HepG2 (cell line): ENCODE results near the gene BAMBI. TPM values are rescaled to one million over a fixed set of nuclear protein-coding genes. Genes with fewer than 3 reads are reported as not detected.

ENCODE experiments used
- ATAC-seq: fragments of 200-7000 bp; cut with Tn5 transposase; 3 replicates; pipeline ENCODE4 v1.9.1; 2020; ENCODE audit warnings: mild to moderate bottlenecking, moderate library complexity
- BruUV-seq: library from RNA; stranded (reverse); fragments of 400-500 nt; replicated peaks from 2 replicates; lab custom pipeline; 2021; lab: Mats Ljungman, UMichigan
- CTCF ChIA-PET: fragments of 300-600 bp; formaldehyde crosslinking; extraction: SDS; loops from one replicate; lab custom pipeline; 2021; ENCODE audit warnings: low total read pairs, inconsistent platforms, low intra/inter-chr PET ratio; lab: Yijun Ruan, JAX
- POLR2A ChIA-PET: fragments of 350-600 bp; sonication (Branson Sonifier 250); formaldehyde crosslinking; loops from one replicate; lab custom pipeline; 2020; ENCODE audit warnings: antibody characterized with exemption, inconsistent platforms; lab: Yijun Ruan, JAX
- DNase-seq: peaks from one replicate; pipeline ENCODE4 v3.0.0-alpha.2; 2015; ENCODE audit warnings: low spot score
- FAIRE-seq: peaks from 3 replicates; lab custom pipeline; 2011; peaks lifted over from hg19 to GRCh38; lab: Jason Lieb, UNC
- H2AFZ ChIP-seq: one replicate; pipeline ENCODE4 v1.6.1; 2011; ENCODE audit warnings: low read length, inconsistent platforms
- H3K27ac ChIP-seq: fragments of 300-600 bp; 3 replicates; pipeline ENCODE4 v1.8.0; 2011; ENCODE audit warnings: mixed run types, mild to moderate bottlenecking, mixed read lengths, low read length, inconsistent platforms; ENCODE audit not compliant: insufficient read depth; ENCODE audit errors: extremely low read length
- H3K27me3 ChIP-seq, 2 experiments: fragments of 200-600 bp in 1 of 2; 2 replicates in 1 of 2; 3 replicates in 1 of 2; pipeline versions ENCODE4 v1.6.0 to v1.8.0; 2011; ENCODE audit warnings: low read length in 2 of 2, mild to moderate bottlenecking in 2 of 2, moderate library complexity in 2 of 2, inconsistent platforms in 1 of 2; ENCODE audit not compliant: insufficient read depth in 2 of 2, control insufficient read depth in 1 of 2
- H3K36me3 ChIP-seq, 2 experiments: fragments of 200-600 bp in 1 of 2; replicated peaks in 1 of 2; 2 replicates in 1 of 2; 3 replicates in 1 of 2; pipeline versions ENCODE4 v1.5.1 to v1.8.0; 2011; ENCODE audit warnings: low read length in 2 of 2, inconsistent platforms in 1 of 2; ENCODE audit not compliant: insufficient read depth in 2 of 2, control insufficient read depth in 1 of 2
- H3K4me1 ChIP-seq: 2 replicates; pipeline ENCODE4 v1.5.1; 2012; ENCODE audit warnings: low read length, inconsistent platforms; ENCODE audit not compliant: insufficient read depth
- H3K4me2 ChIP-seq: 2 replicates; pipeline ENCODE4 v1.6.0; 2011; ENCODE audit warnings: low read depth, low read length, inconsistent platforms
- H3K4me3 ChIP-seq, 3 experiments: fragments of 200-600 bp in 1 of 3; sonication (generic), shearing (Covaris generic) in 1 of 3; replicated peaks in 1 of 3; 2 replicates each; pipeline ENCODE4 v1.5.1; 2011 to 2016; ENCODE audit warnings: low read length in 3 of 3, inconsistent platforms in 2 of 3, low read depth in 2 of 3, mild to moderate bottlenecking in 2 of 3, control low read depth in 1 of 3, mixed read lengths in 1 of 3; ENCODE audit not compliant: insufficient read depth in 1 of 3
- H3K79me2 ChIP-seq: one replicate; pipeline ENCODE4 v1.6.1; 2011; ENCODE audit warnings: low read length, inconsistent platforms; ENCODE audit not compliant: insufficient read depth
- H3K9ac ChIP-seq: 2 replicates; pipeline ENCODE4 v1.6.0; 2011; ENCODE audit warnings: mild to moderate bottlenecking, low read depth, low read length, inconsistent platforms; ENCODE audit not compliant: insufficient read depth
- H3K9me3 ChIP-seq: 2 replicates; pipeline ENCODE4 v1.5.1; 2012; ENCODE audit warnings: mild to moderate bottlenecking, low read length
- H4K20me1 ChIP-seq: 2 replicates; pipeline ENCODE4 v1.6.0; 2011; ENCODE audit warnings: inconsistent platforms, mild to moderate bottlenecking, low read length, moderate library complexity; ENCODE audit not compliant: insufficient read depth
- FOSL2 ChIP-seq: sonication (generic); formaldehyde crosslinking; IDR thresholded peaks from 2 replicates; pipeline ENCODE4 v1.4.0; 2020; ENCODE audit warnings: missing genetic modification reagents
- HNRNPL ChIP-seq: fragments of 200-400 bp; formaldehyde crosslinking; IDR thresholded peaks from 2 replicates; pipeline ENCODE4 v1.6.1; 2017; ENCODE audit warnings: mild to moderate bottlenecking, low read depth, low read length
- MEIS2 ChIP-seq: sonication (generic); formaldehyde crosslinking; IDR thresholded peaks from 2 replicates; pipeline ENCODE4 v1.9.0; 2021; ENCODE audit warnings: mild to moderate bottlenecking, missing genetic modification reagents
- NKX3-1 ChIP-seq: sonication (generic); formaldehyde crosslinking; IDR thresholded peaks from 2 replicates; pipeline ENCODE4 v1.5.0; 2020; ENCODE audit warnings: missing genetic modification reagents
- NR1H2 ChIP-seq: sonication (generic); formaldehyde crosslinking; IDR thresholded peaks from 2 replicates; pipeline ENCODE4 v1.8.1; 2022; ENCODE audit warnings: low read depth, missing genetic modification reagents, borderline replicate concordance
- PPARG ChIP-seq: conservative IDR thresholded peaks from 2 replicates; pipeline ENCODE4 v1.6.1; 2016; ENCODE audit warnings: missing biosample characterization, missing genetic modification reagents
- SAP130 ChIP-seq: IDR thresholded peaks from 2 replicates; pipeline ENCODE4 v1.6.1; 2016; ENCODE audit warnings: low read depth
- SMAD1 ChIP-seq: sonication (generic); formaldehyde crosslinking; IDR thresholded peaks from 2 replicates; pipeline ENCODE4 v1.4.0; 2020; ENCODE audit warnings: missing genetic modification reagents, low read depth, mild to moderate bottlenecking, borderline replicate concordance
- SOX13 ChIP-seq, 3 experiments: fragments of 450-650 bp in 1 of 3; sonication (generic) in 1 of 3; formaldehyde crosslinking in 1 of 3; IDR thresholded peaks in 2 of 3; conservative IDR thresholded peaks in 1 of 3; 2 replicates each; pipeline versions ENCODE4 v1.5.0 to v1.6.1; 2016 to 2020; ENCODE audit warnings: antibody characterized with exemption in 1 of 3, mild to moderate bottlenecking in 1 of 3, missing compliant biosample characterization in 1 of 3, missing genetic modification reagents in 1 of 3, moderate library complexity in 1 of 3
- SRF ChIP-seq: IDR thresholded peaks from 2 replicates; pipeline ENCODE4 v1.6.1; 2011; ENCODE audit warnings: mild to moderate bottlenecking, low read depth, low read length, moderate library complexity
- SUZ12 ChIP-seq: fragments of 150-350 bp; IDR thresholded peaks from 2 replicates; pipeline ENCODE4 v1.6.1; 2014; ENCODE audit warnings: low read depth, low read length
- ZNF138 ChIP-seq: sonication (generic); formaldehyde crosslinking; IDR thresholded peaks from 2 replicates; pipeline ENCODE4 v1.5.0; 2020; ENCODE audit warnings: mild to moderate bottlenecking, low read depth, missing genetic modification reagents
- ZNF20 ChIP-seq: sonication (generic); formaldehyde crosslinking; IDR thresholded peaks from 2 replicates; pipeline ENCODE4 v1.4.0; 2020; ENCODE audit warnings: mild to moderate bottlenecking, moderate library complexity, missing genetic modification reagents
- ZNF230 ChIP-seq: sonication (generic); formaldehyde crosslinking; IDR thresholded peaks from 2 replicates; pipeline ENCODE4 v1.4.0; 2020; ENCODE audit warnings: mild to moderate bottlenecking, missing genetic modification reagents
- ZNF280B ChIP-seq: sonication (generic); formaldehyde crosslinking; IDR thresholded peaks from 2 replicates; pipeline ENCODE4 v1.5.0; 2020; ENCODE audit warnings: missing genetic modification reagents, mild to moderate bottlenecking, borderline replicate concordance
- ZNF501 ChIP-seq: sonication (generic); formaldehyde crosslinking; IDR thresholded peaks from 2 replicates; pipeline ENCODE4 v1.5.1; 2020; ENCODE audit warnings: mild to moderate bottlenecking, moderate library complexity, missing genetic modification reagents
- ZNF589 ChIP-seq: sonication (generic); formaldehyde crosslinking; conservative IDR thresholded peaks from 2 replicates; pipeline ENCODE4 v1.8.0; 2022; ENCODE audit warnings: mild to moderate bottlenecking, moderate library complexity, missing genetic modification reagents
- WGBS: methylation state at CpG from one replicate; pipeline ENCODE4 v1.1.6; 2017; ENCODE audit warnings: low lambda C conversion rate; 5-methylcytosine and 5-hydroxymethylcytosine counted together
- in situ Hi-C: cut with HindIII; loops from 2 replicates; pipeline ENCODE4 v1.10.0; 2017; ENCODE audit warnings: low pct_unique_long_range_greater_than_20kb; ENCODE audit not compliant: extremely low pct_ligation_motif_present
- intact Hi-C: fragments of 100-400 bp; cut with micrococcal nuclease; formaldehyde crosslinking; loops from one replicate; pipeline ENCODE4 v1.10.0; 2022; ENCODE audit not compliant: unreplicated experiment
- polyA plus RNA-seq, 8 experiments: library from polyadenylated mRNA; depleted of rRNA in 3 of 8; stranded (reverse) in 7 of 8; unstranded in 1 of 8; fragments of >200 nt; fragmentation: Illumina TruSeq in 4 of 8; extraction: Trizol in 4 of 8; gene quantifications; 2 replicates each; pipeline versions ENCODE4 v1.2.1 to v1.2.3, GENCODE V29; 2011 to 2016; ENCODE audit warnings: low read depth in 4 of 8, missing spikeins in 1 of 8, mixed read lengths in 1 of 8; ENCODE audit not compliant: insufficient read depth in 1 of 8
- total RNA-seq, 5 experiments: library from RNA; depleted of rRNA; stranded (reverse); fragments of >200 nt; fragmentation: Illumina TruSeq; extraction: Trizol; gene quantifications; 2 replicates each; pipeline ENCODE4 v1.2.3, GENCODE V29; 2016; ENCODE audit warnings: low read depth in 1 of 5
- TF ChIP-seq, protein P1 (sequence below): IDR thresholded peaks from 2 replicates; pipeline ENCODE4 v1.6.1; 2012; ENCODE audit warnings: low read length, improper control_type of control experiment
- TF ChIP-seq, protein P2 (sequence below): sonication (generic); formaldehyde crosslinking; IDR thresholded peaks from 2 replicates; pipeline ENCODE4 v1.4.0; 2020; ENCODE audit warnings: mild to moderate bottlenecking, missing genetic modification reagents

The BAMBI gene
- total and polyA plus RNA-seq, 2 of the 13 experiments (the other 11 are each of a cell fraction or from before 2014, with no cell fraction given), result 12.0 to 23.6 TPM

DNA sequence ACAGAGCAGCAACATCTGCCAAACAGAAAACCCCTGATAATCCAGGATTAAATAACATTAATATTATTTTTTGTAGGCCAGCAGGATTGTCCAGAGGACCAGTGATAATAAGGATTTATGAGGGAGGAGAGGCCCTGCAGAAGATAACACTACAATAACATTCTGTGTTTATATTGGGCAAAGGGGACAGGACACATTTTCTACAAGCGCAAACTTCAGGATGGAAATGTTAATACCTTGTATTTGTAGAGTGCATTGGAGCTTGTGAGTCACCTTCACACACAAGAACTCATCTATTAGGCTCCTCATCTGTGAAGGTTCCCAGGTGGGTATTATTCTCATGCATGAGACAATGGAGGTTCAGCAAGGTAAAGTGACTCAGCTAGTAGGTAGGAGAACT is 51.0 kb downstream of the BAMBI start:
- no peak; the same call in 2 of the 3 replicates for ATAC-seq
- no peak for FAIRE-seq
- no peak overlapping the region for H3K27ac ChIP-seq
- H3K4me1 ChIP-seq, result peaks cover 25% of the 10 kb centered on the region
- H3K79me2 ChIP-seq, result no peaks in the 10 kb centered on the region
- no peak overlapping the region for H3K9ac ChIP-seq
- WGBS, result 22% methylated on average over 1 of the region's 1 CpG
- no peaks in the 10 kb centered on the region for H3K9me3 ChIP-seq
- intact Hi-C loops (no loop called here), in situ Hi-C loops (no loop called here)
- no peak overlapping the region for H3K4me2 ChIP-seq
- H3K27me3 ChIP-seq, result no peaks in the 10 kb centered on the region
- no peak overlapping the region for H3K4me3 ChIP-seq
- no TSS peak for BruUV-seq
- POLR2A ChIA-PET, result no interaction called here
- H4K20me1 ChIP-seq, result no peaks in the 10 kb centered on the region
- CTCF ChIA-PET, result no interaction called here
- H3K36me3 ChIP-seq, result no peaks in the 10 kb centered on the region
- peak; percentile 68 for DNase-seq
- no peak overlapping the region for H2AFZ ChIP-seq
- TF ChIP-seq SAP130 (CRISPR knock-in tag) (0 out of 2 replicates have a peak, but pooled peaks have one; percentile 23), ZNF230 (CRISPR knock-in tag) (no peak), NKX3-1 (CRISPR knock-in tag) (no peak), ZNF501 (CRISPR knock-in tag) (no peak), HNRNPL (no peak), SMAD1 (CRISPR knock-in tag) (no peak), SRF (no peak), MEIS2 (CRISPR knock-in tag) (no peak), SOX13 (IDR thresholded peaks at IDR 0.05) (no peak), SOX13 (CRISPR knock-in tag; conservative IDR thresholded peaks at IDR 0.05 in 1 of 2, IDR thresholded peaks at IDR 0.05 in 1 of 2) (0 out of 4 replicates have a peak, but pooled peaks of 1 of the 2 experiments have one; percentile 6), ZNF138 (CRISPR knock-in tag) (no peak), ZNF589 (no peak), ZNF20 (CRISPR knock-in tag) (no peak), PPARG (peak; percentile 60; the same call in 1 of the 2 replicates), SUZ12 (no peak), FOSL2 (CRISPR knock-in tag) (peak; percentile 49; the same call in 1 of the 2 replicates), ZNF280B (no peak), NR1H2 (CRISPR knock-in tag) (no peak)
- TF ChIP-seq, protein P1, sequence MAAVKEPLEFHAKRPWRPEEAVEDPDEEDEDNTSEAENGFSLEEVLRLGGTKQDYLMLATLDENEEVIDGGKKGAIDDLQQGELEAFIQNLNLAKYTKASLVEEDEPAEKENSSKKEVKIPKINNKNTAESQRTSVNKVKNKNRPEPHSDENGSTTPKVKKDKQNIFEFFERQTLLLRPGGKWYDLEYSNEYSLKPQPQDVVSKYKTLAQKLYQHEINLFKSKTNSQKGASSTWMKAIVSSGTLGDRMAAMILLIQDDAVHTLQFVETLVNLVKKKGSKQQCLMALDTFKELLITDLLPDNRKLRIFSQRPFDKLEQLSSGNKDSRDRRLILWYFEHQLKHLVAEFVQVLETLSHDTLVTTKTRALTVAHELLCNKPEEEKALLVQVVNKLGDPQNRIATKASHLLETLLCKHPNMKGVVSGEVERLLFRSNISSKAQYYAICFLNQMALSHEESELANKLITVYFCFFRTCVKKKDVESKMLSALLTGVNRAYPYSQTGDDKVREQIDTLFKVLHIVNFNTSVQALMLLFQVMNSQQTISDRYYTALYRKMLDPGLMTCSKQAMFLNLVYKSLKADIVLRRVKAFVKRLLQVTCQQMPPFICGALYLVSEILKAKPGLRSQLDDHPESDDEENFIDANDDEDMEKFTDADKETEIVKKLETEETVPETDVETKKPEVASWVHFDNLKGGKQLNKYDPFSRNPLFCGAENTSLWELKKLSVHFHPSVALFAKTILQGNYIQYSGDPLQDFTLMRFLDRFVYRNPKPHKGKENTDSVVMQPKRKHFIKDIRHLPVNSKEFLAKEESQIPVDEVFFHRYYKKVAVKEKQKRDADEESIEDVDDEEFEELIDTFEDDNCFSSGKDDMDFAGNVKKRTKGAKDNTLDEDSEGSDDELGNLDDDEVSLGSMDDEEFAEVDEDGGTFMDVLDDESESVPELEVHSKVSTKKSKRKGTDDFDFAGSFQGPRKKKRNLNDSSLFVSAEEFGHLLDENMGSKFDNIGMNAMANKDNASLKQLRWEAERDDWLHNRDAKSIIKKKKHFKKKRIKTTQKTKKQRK, result no peak
- TF ChIP-seq, protein P2, sequence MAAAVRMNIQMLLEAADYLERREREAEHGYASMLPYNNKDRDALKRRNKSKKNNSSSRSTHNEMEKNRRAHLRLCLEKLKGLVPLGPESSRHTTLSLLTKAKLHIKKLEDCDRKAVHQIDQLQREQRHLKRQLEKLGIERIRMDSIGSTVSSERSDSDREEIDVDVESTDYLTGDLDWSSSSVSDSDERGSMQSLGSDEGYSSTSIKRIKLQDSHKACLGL (CRISPR knock-in tag), result no peak
